Calu3 (cell line): ENCODE data around the gene SUMO3. TPM values are rescaled to one million over a fixed set of nuclear protein-coding genes. Genes with fewer than 3 reads are reported as not detected.

ENCODE experiments used
- BruUV-seq: library from RNA; stranded (reverse); fragments of 400-500 nt; replicated peaks from 2 replicates; lab custom pipeline; 2021; lab: Mats Ljungman, UMichigan
- CTCF ChIA-PET: fragments of 300-600 bp; sonication (Branson Sonifier 250); formaldehyde crosslinking; loops from one replicate; lab custom pipeline; 2022; ENCODE audit warnings: antibody characterized with exemption; lab: Charles Lee
- DNase-seq: peaks from one replicate; pipeline ENCODE4 v3.0.0; 2022
- H3K27ac Mint-ChIP-seq: one replicate; pipeline ENCODE4 v1.8.0; 2022; ENCODE audit warnings: mixed read lengths; ENCODE audit not compliant: unreplicated experiment
- H3K27me3 Mint-ChIP-seq: one replicate; pipeline ENCODE4 v1.8.0; 2022; ENCODE audit warnings: mixed read lengths; ENCODE audit not compliant: unreplicated experiment
- H3K36me3 Mint-ChIP-seq: one replicate; pipeline ENCODE4 v1.8.0; 2022; ENCODE audit warnings: mild to moderate bottlenecking, moderate library complexity, mixed read lengths; ENCODE audit not compliant: insufficient read depth, unreplicated experiment
- H3K4me1 Mint-ChIP-seq: one replicate; pipeline ENCODE4 v1.8.0; 2022; ENCODE audit warnings: mild to moderate bottlenecking, low read depth, mixed read lengths; ENCODE audit not compliant: unreplicated experiment
- H3K4me3 Mint-ChIP-seq: one replicate; pipeline ENCODE4 v1.8.0; 2022; ENCODE audit warnings: mild to moderate bottlenecking, low read depth, moderate library complexity, mixed read lengths; ENCODE audit not compliant: unreplicated experiment
- H3K9me3 Mint-ChIP-seq: one replicate; pipeline ENCODE4 v1.8.0; 2022; ENCODE audit warnings: low read depth, mixed read lengths; ENCODE audit not compliant: unreplicated experiment
- CTCF ChIP-seq: fragments of 200-600 bp; IDR thresholded peaks from one replicate; pipeline ENCODE4 v1.8.0; 2022; ENCODE audit warnings: antibody characterized with exemption; ENCODE audit not compliant: unreplicated experiment
- intact Hi-C: fragments of 100-400 bp; cut with micrococcal nuclease; formaldehyde crosslinking; loops from one replicate; pipeline ENCODE4 v1.10.0; 2022; ENCODE audit not compliant: unreplicated experiment
- total RNA-seq: library from RNA; stranded (reverse); gene quantifications from 2 replicates; pipeline ENCODE4 v1.2.3, GENCODE V29; 2022

Gene SUMO3
- total RNA-seq, 1 experiment from 2014 or later: 56.7 TPM

GRCh38 chr21:44829507-44830092 lies 11.7 kb upstream of the SUMO3 start:
- BruUV-seq: no TSS peak
- no peak for TF ChIP-seq CTCF
- CTCF ChIA-PET: no interaction called here
- H3K27me3 Mint-ChIP-seq: peaks cover 35% of the 10 kb centered on the region
- H3K4me1 Mint-ChIP-seq: no peaks in the 10 kb centered on the region
- DNase-seq: no peak
- intact Hi-C loops: no loop called here
- no peaks in the 10 kb centered on the region for H3K36me3 Mint-ChIP-seq
- H3K4me3 Mint-ChIP-seq: no peak overlapping the region
- peaks cover 7% of the 10 kb centered on the region for H3K9me3 Mint-ChIP-seq
- H3K27ac Mint-ChIP-seq: no peak overlapping the region

- Mint-ChIP-seq H3K9me3 (peaks cover 8% of the 10 kb centered on the region), H3K4me3 (no peak overlapping the region), H3K4me1 (no peaks in the 10 kb centered on the region), H3K27me3 (peaks cover 40% of the 10 kb centered on the region), H3K27ac (no peak overlapping the region), H3K36me3 (no peaks in the 10 kb centered on the region)
- no peak for DNase-seq
- no TSS peak for BruUV-seq
- intact Hi-C loops: no loop called here
- no peak for TF ChIP-seq CTCF
- CTCF ChIA-PET: interaction anchor here (0.6 kb wide), 1 partner anchor 83 kb away, joined by 3 read pairs; no protein-coding TSS in a partner anchor
Measured at GRCh38 chr21:44828362-44829056, 10.6 kb upstream of the SUMO3 start.

- intact Hi-C loops: no loop called here
- Mint-ChIP-seq H3K36me3 (no peaks in the 10 kb centered on the region), H3K4me1 (no peaks in the 10 kb centered on the region), H3K27ac (no peak overlapping the region), H3K9me3 (peaks cover 12% of the 10 kb centered on the region), H3K27me3 (peaks cover 31% of the 10 kb centered on the region), H3K4me3 (no peak overlapping the region)
- TF ChIP-seq CTCF: no peak
- no TSS peak for BruUV-seq
- DNase-seq: no peak
- CTCF ChIA-PET: no interaction called here
Measured at GRCh38 chr21:44823179-44823660, 5.4 kb upstream of the SUMO3 start.

- intact Hi-C loops: no loop called here
- Mint-ChIP-seq H3K4me3 (no peak overlapping the region), H3K27me3 (peaks cover 25% of the 10 kb centered on the region), H3K27ac (no peak overlapping the region), H3K9me3 (peaks cover 9% of the 10 kb centered on the region), H3K4me1 (no peaks in the 10 kb centered on the region), H3K36me3 (peaks cover 2% of the 10 kb centered on the region)
- DNase-seq: no peak
- CTCF ChIA-PET: no interaction called here
- no TSS peak for BruUV-seq
- TF ChIP-seq CTCF: no peak
Measured at GRCh38 chr21:44822484-44823178, 4.8 kb upstream of the SUMO3 start.
